GM12891 (cell line): Measurements from ENCODE around the gene ACKR4.

Experiments used
- POLR2AphosphoS5 ChIP-seq: IDR thresholded peaks from 2 replicates; pipeline ENCODE4 v1.6.1; 2011; ENCODE audit warnings: low read depth, low read length, control low read depth
- TAF1 ChIP-seq: IDR thresholded peaks from 2 replicates; pipeline ENCODE4 v1.6.1; 2011; ENCODE audit warnings: low read depth, low read length, control low read depth

DNA sequence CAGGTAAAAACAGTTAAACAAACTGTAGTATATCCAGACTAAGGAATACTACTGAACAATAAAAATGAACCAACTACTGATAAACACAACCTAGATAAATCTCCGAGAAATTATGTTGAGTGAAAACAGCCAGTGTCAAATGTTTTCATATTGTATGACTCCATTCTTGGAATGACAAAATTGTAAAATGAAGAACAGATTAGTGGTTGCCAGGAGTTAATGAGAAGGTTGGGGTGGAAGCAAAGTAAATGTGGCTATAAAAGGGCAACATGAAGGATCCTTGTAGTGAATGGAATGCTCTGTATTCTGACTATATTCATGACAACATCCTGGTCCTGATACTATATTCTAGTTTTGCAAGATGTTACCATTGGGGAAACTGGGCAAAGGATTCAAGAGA is 27.5 kb upstream of the ACKR4 start:
- TF ChIP-seq POLR2AphosphoS5: no peak
- TF ChIP-seq TAF1: no peak
